BJ (cell line): ENCODE data around the gene CLN5. TPM values are rescaled to one million over a fixed set of nuclear protein-coding genes. Genes with fewer than 3 reads are reported as not detected.
A peak's percentile ranks its signal among the peaks of the same experiment; 100 is the strongest.
"Not testable (repeated sequence)": the region's sequence is repeated elsewhere in the genome, so short reads cannot be mapped to it uniquely, and the experiment has no call there.

Source experiments
- CTCF ChIA-PET: fragments of 350-600 bp; formaldehyde crosslinking; extraction: SDS; loops from one replicate; lab custom pipeline; 2021; ENCODE audit warnings: antibody characterized with exemption, inconsistent platforms; lab: Yijun Ruan, JAX
- POLR2A ChIA-PET: fragments of 300-600 bp; sonication (Branson Sonifier 250); formaldehyde crosslinking; extraction: SDS; loops from one replicate; lab custom pipeline; 2021; ENCODE audit warnings: antibody characterized with exemption; lab: Charles Lee
- DNase-seq: peaks from one replicate; pipeline ENCODE4 v3.0.0-alpha.2; 2011; ENCODE audit warnings: low read depth
- H3K27me3 ChIP-seq: 2 replicates; pipeline ENCODE4 v1.6.0; 2011; ENCODE audit warnings: low read length; ENCODE audit not compliant: control insufficient read depth, insufficient read depth
- H3K36me3 ChIP-seq: 2 replicates; pipeline ENCODE4 v1.5.1; 2011; ENCODE audit warnings: low read length; ENCODE audit not compliant: control insufficient read depth, insufficient read depth
- H3K4me3 ChIP-seq: 2 replicates; pipeline ENCODE4 v1.5.1; 2011; ENCODE audit warnings: low read depth, mild to moderate bottlenecking, control low read depth, low read length
- CTCF ChIP-seq: IDR thresholded peaks from 2 replicates; pipeline ENCODE4 v1.5.1; 2011; ENCODE audit warnings: low read depth, mild to moderate bottlenecking, control low read depth, inconsistent platforms, low read length, moderate library complexity; ENCODE audit not compliant: insufficient read depth
- polyA plus RNA-seq: library from polyadenylated mRNA; depleted of rRNA; stranded (reverse); fragments of >200 nt; gene quantifications from 2 replicates; pipeline ENCODE4 v1.2.3, GENCODE V29; 2011

CLN5 gene
- polyA plus RNA-seq, 1 experiment = 11.0 TPM

GRCh38 chr13:77002590-77003190 is 10.8 kb downstream of the CLN5 start:
- H3K27me3 ChIP-seq = no peaks in the 10 kb centered on the region
- peaks cover 4% of the 10 kb centered on the region; the same call in 1 of the 2 replicates for H3K36me3 ChIP-seq
- CTCF ChIA-PET = interaction anchor here (0.8 to 3.0 kb wide), 9 partner anchors 9 to 476 kb away, joined by 3 to 21 read pairs (median 4); partner anchors contain the start of gene CLN5
- POLR2A ChIA-PET = interaction anchor here (0.6 to 1.0 kb wide), 4 partner anchors 14 to 1161 kb away, joined by 3 to 6 read pairs (median 6); no protein-coding TSS in a partner anchor
- no peak overlapping the region for H3K4me3 ChIP-seq
- DNase-seq = no peak
- TF ChIP-seq CTCF = peak; percentile 74

- H3K36me3 ChIP-seq, DNase-seq, H3K27me3 ChIP-seq, H3K4me3 ChIP-seq, POLR2A ChIA-PET: not testable (repeated sequence)
- CTCF ChIA-PET = interaction anchor here (0.6 to 1.2 kb wide), 2 partner anchors 9 to 15 kb away, joined by 3 read pairs; no protein-coding TSS in a partner anchor
Measured at GRCh38 chr13:77008337-77008736, 16.5 kb downstream of the CLN5 start.

GRCh38 chr13:77009011-77009410 is 17.1 kb downstream of the CLN5 start:
- no peak overlapping the region for H3K4me3 ChIP-seq
- POLR2A ChIA-PET = no interaction called here
- no peaks in the 10 kb centered on the region for H3K27me3 ChIP-seq
- no peak for TF ChIP-seq CTCF
- CTCF ChIA-PET = interaction anchor here (1.2 kb wide), 1 partner anchor 16 kb away, joined by 3 read pairs; no protein-coding TSS in a partner anchor
- H3K36me3 ChIP-seq = peaks cover 7% of the 10 kb centered on the region
- DNase-seq = no peak

GRCh38 chr13:77009719-77010118 is 17.8 kb downstream of the CLN5 start:
- H3K27me3 ChIP-seq, H3K36me3 ChIP-seq, H3K4me3 ChIP-seq, DNase-seq, POLR2A ChIA-PET: not testable (repeated sequence)
- CTCF ChIA-PET = interaction anchor here (1.6 kb wide), 1 partner anchor 1139 kb away, joined by 3 read pairs; no protein-coding TSS in a partner anchor

GRCh38 chr13:77013853-77014542 is 22.1 kb downstream of the CLN5 start:
- ChIA-PET POLR2A (no interaction called here), CTCF (interaction anchor here (1.1 to 2.0 kb wide), 2 partner anchors 12 to 34 kb away, joined by 3 to 7 read pairs; no protein-coding TSS in a partner anchor)
- Histone ChIP-seq H3K4me3 (no peak overlapping the region), H3K27me3 (no peaks in the 10 kb centered on the region), H3K36me3 (peaks cover 10% of the 10 kb centered on the region)
- no peak for TF ChIP-seq CTCF
- no peak for DNase-seq
